GM12878 (cell line): ENCODE results near the gene ARL14EP. TPM values are rescaled to one million over a fixed set of nuclear protein-coding genes. Genes with fewer than 3 reads are reported as not detected.

Source experiments
- ATAC-seq: fragments of 200-7000 bp; cut with Tn5 transposase; 3 replicates; pipeline ENCODE4 v1.9.1; 2020; ENCODE audit warnings: mild to moderate bottlenecking, moderate library complexity
- BruUV-seq: library from RNA; stranded (reverse); fragments of 400-500 nt; replicated peaks from 2 replicates; lab custom pipeline; 2021; lab: Mats Ljungman, UMichigan
- CTCF ChIA-PET: fragments of 300-600 bp; sonication (Branson Sonifier 250); formaldehyde crosslinking; extraction: SDS; loops from one replicate; lab custom pipeline; 2021; ENCODE audit warnings: inconsistent platforms; lab: Yijun Ruan, JAX
- POLR2A ChIA-PET: fragments of 350-600 bp; formaldehyde crosslinking; extraction: SDS; loops from one replicate; lab custom pipeline; 2021; ENCODE audit warnings: inconsistent platforms; lab: Charles Lee
- RAD21 ChIA-PET: fragments of 300-600 bp; sonication (Branson Sonifier 250); formaldehyde crosslinking; loops from one replicate; lab custom pipeline; 2023; ENCODE audit warnings: antibody characterized with exemption; ENCODE audit not compliant: unreplicated experiment; lab: Charles Lee
- SMC1A ChIA-PET: fragments of 300-600 bp; sonication (Branson Sonifier 250); formaldehyde crosslinking; loops from one replicate; lab custom pipeline; 2023; ENCODE audit not compliant: unreplicated experiment, uncharacterized antibody; lab: Charles Lee
- DNase-seq: peaks from one replicate; pipeline ENCODE4 v3.0.0-alpha.2; 2011; ENCODE audit warnings: low read depth, low spot score
- FAIRE-seq: peaks from 3 replicates; lab custom pipeline; 2011; peaks lifted over from hg19 to GRCh38; lab: Jason Lieb, UNC
- H2AFZ ChIP-seq: 2 replicates; pipeline ENCODE4 v1.6.0; 2011; ENCODE audit warnings: low read depth, low read length, control low read depth; ENCODE audit not compliant: control insufficient read depth
- H3K27ac ChIP-seq: 2 replicates; pipeline ENCODE4 v1.5.1; 2011; ENCODE audit warnings: control low read depth; ENCODE audit not compliant: control insufficient read depth, insufficient read depth
- H3K27me3 ChIP-seq, 2 experiments: replicated peaks in 1 of 2; 2 replicates each; pipeline versions ENCODE4 v1.6.0 to v1.6.1; 2011; ENCODE audit warnings: low read length in 1 of 2; ENCODE audit not compliant: control insufficient read depth in 2 of 2, insufficient read depth in 2 of 2
- H3K36me3 ChIP-seq, 2 experiments: 2 replicates each; pipeline ENCODE4 v1.5.1; 2011; ENCODE audit warnings: low read length in 1 of 2; ENCODE audit not compliant: control insufficient read depth in 2 of 2, insufficient read depth in 2 of 2
- H3K4me1 ChIP-seq: 2 replicates; pipeline ENCODE4 v1.6.1; 2011; ENCODE audit warnings: mild to moderate bottlenecking, low read length, moderate library complexity, mixed read lengths; ENCODE audit not compliant: control insufficient read depth, insufficient read depth
- H3K4me2 ChIP-seq: 2 replicates; pipeline ENCODE4 v1.6.0; 2011; ENCODE audit warnings: control low read depth; ENCODE audit not compliant: control insufficient read depth, insufficient read depth
- H3K4me3 ChIP-seq: fragments of 200-600 bp; sonication (generic); 2 replicates; pipeline ENCODE4 v1.5.1; 2016
- H3K79me2 ChIP-seq: 2 replicates; pipeline ENCODE4 v1.6.0; 2011; ENCODE audit warnings: low read length; ENCODE audit not compliant: control insufficient read depth, insufficient read depth
- H3K9ac ChIP-seq: 2 replicates; pipeline ENCODE4 v1.8.0; 2011; ENCODE audit warnings: low read length, control low read depth, mixed read lengths; ENCODE audit not compliant: control insufficient read depth, insufficient read depth
- H3K9me3 ChIP-seq: replicated peaks from 3 replicates; pipeline ENCODE4 v1.5.1; 2011; ENCODE audit warnings: mild to moderate bottlenecking, low read length; ENCODE audit not compliant: control insufficient read depth, insufficient read depth
- H4K20me1 ChIP-seq: 2 replicates; pipeline ENCODE4 v1.6.0; 2011; ENCODE audit not compliant: control insufficient read depth, insufficient read depth
- CTCF ChIP-seq, 3 experiments: IDR thresholded peaks in 2 of 3; conservative IDR thresholded peaks in 1 of 3; 2 replicates each; pipeline ENCODE4 v1.5.1; 2011; ENCODE audit warnings: low read depth in 3 of 3, low read length in 3 of 3, mild to moderate bottlenecking in 3 of 3, control low read depth in 2 of 3, moderate library complexity in 2 of 3, inconsistent platforms in 1 of 3, mixed read lengths in 1 of 3; ENCODE audit not compliant: control insufficient read depth in 2 of 3, insufficient read depth in 1 of 3; ENCODE audit errors: extremely low read depth in 1 of 3
- FOXM1 ChIP-seq: IDR thresholded peaks from 2 replicates; pipeline ENCODE4 v1.6.1; 2012; ENCODE audit warnings: low read depth, mild to moderate bottlenecking, inconsistent platforms, low read length, moderate library complexity
- JUNB ChIP-seq: IDR thresholded peaks from 2 replicates; pipeline ENCODE4 v1.6.1; 2016; ENCODE audit warnings: antibody characterized with exemption, mild to moderate bottlenecking
- RAD21 ChIP-seq: IDR thresholded peaks from 2 replicates; pipeline ENCODE4 v1.6.1; 2011; ENCODE audit warnings: mild to moderate bottlenecking, low read depth, low read length, moderate library complexity; ENCODE audit not compliant: insufficient read depth
- SMC3 ChIP-seq: IDR thresholded peaks from 2 replicates; pipeline ENCODE4 v1.6.1; 2011; ENCODE audit warnings: low read length, improper control_type of control experiment, borderline replicate concordance
- ZNF384 ChIP-seq: IDR thresholded peaks from 2 replicates; pipeline ENCODE4 v1.6.1; 2012; ENCODE audit warnings: low read depth, mild to moderate bottlenecking, low read length, improper control_type of control experiment, borderline replicate concordance
- WGBS: methylation state at CpG from one replicate; pipeline ENCODE4 v1.1.6; 2016; ENCODE audit warnings: low lambda C conversion rate; ENCODE audit not compliant: insufficient replicate concordance, insufficient coverage; ENCODE audit errors: missing lambda C conversion rate; 5-methylcytosine and 5-hydroxymethylcytosine counted together
- in situ Hi-C: fragments of 300-500 bp; cut with MboI; formaldehyde crosslinking; loops from 9 replicates; pipeline ENCODE4 v1.14.3; 2018; ENCODE audit warnings: mixed read lengths
- intact Hi-C: fragments of 100-400 bp; cut with micrococcal nuclease; formaldehyde crosslinking; loops from one replicate; pipeline ENCODE4 v1.14.2; 2022; ENCODE audit not compliant: unreplicated experiment
- polyA plus RNA-seq, 11 experiments: library from polyadenylated mRNA; depleted of rRNA in 4 of 11; unstranded in 6 of 11; stranded (reverse) in 5 of 11; fragments of >200 nt; fragmentation: Nextera tagmentation in 4 of 11; fragmentation: Illumina TruSeq in 1 of 11; extraction: Ambion mirVana in 4 of 11; extraction: Trizol in 1 of 11; gene quantifications; 1 replicate in 1 of 11; 2 replicates in 10 of 11; pipeline versions ENCODE4 v1.2.1 to v1.2.3, GENCODE V29; 2011 to 2016; ENCODE audit warnings: inconsistent platforms in 2 of 11, missing spikeins in 2 of 11, low read depth in 1 of 11
- total RNA-seq, 4 experiments: library from RNA; depleted of rRNA in 3 of 4; stranded (reverse); fragments of >200 nt in 3 of 4; fragmentation: Illumina TruSeq in 1 of 4; extraction: Trizol in 1 of 4; gene quantifications; 2 replicates each; pipeline versions ENCODE4 v1.2.1 to v1.2.3, GENCODE V29; 2013 to 2021
- TF ChIP-seq, protein P1 (sequence below): fragments of 450-650 bp; IDR thresholded peaks from 2 replicates; pipeline ENCODE4 v1.6.1; 2017; ENCODE audit warnings: antibody characterized with exemption, mild to moderate bottlenecking, moderate library complexity

ARL14EP gene
- total and polyA plus RNA-seq, 10 of the 15 experiments (the other 5 are each of a cell fraction or from before 2014, with no cell fraction given), result 18.1 to 59.8 (median 42.8) TPM

DNA sequence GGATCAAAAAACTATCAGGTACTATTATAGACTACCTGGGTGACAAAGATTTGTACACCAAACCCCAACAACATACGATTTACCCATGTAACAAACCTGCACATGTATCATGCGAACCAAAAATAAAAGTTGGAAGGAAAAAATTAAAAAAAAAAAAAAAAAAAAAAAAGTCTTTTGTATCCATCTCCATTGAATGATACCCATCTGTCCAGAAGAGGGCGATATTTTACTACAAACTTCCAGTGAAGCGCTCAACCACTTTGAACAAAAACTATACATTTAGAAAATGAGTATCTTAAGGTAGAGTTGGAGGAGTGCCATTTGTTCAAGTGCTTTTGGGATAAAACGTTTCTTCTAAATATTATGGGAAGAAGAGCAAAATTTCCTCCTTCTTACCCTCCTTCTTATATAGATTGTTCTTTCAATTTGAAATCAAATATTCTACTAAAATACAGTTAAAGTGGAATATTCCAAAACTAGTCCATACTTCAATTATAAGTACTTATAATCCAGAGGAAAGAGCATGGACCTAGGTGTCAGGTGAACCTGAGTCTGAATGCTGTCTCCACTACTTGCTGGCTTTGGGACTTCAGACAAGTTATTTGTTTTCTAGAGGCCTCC, 23.3 kb downstream of the ARL14EP start:
- intact Hi-C loops, result loop anchor here (1.0 to 10.0 kb wide), 3 partner anchors 309 to 571 kb away; no protein-coding TSS in a partner anchor
- TF ChIP-seq, protein P1, sequence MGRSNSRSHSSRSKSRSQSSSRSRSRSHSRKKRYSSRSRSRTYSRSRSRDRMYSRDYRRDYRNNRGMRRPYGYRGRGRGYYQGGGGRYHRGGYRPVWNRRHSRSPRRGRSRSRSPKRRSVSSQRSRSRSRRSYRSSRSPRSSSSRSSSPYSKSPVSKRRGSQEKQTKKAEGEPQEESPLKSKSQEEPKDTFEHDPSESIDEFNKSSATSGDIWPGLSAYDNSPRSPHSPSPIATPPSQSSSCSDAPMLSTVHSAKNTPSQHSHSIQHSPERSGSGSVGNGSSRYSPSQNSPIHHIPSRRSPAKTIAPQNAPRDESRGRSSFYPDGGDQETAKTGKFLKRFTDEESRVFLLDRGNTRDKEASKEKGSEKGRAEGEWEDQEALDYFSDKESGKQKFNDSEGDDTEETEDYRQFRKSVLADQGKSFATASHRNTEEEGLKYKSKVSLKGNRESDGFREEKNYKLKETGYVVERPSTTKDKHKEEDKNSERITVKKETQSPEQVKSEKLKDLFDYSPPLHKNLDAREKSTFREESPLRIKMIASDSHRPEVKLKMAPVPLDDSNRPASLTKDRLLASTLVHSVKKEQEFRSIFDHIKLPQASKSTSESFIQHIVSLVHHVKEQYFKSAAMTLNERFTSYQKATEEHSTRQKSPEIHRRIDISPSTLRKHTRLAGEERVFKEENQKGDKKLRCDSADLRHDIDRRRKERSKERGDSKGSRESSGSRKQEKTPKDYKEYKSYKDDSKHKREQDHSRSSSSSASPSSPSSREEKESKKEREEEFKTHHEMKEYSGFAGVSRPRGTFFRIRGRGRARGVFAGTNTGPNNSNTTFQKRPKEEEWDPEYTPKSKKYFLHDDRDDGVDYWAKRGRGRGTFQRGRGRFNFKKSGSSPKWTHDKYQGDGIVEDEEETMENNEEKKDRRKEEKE, result no peak
- peak; percentile 45 to 52 (median 49); a peak in 5 of 6 replicates for TF ChIP-seq CTCF (IDR thresholded peaks at IDR 0.05 in 2 of 3, conservative IDR thresholded peaks at IDR 0.05 in 1 of 3; ENCODE audit: control insufficient read depth in 2 of 3, extremely low read depth in 1 of 3, insufficient read depth in 1 of 3, low read depth in 3 of 3, low read length in 3 of 3)
- TF ChIP-seq FOXM1, result 0 out of 2 replicates have a peak, but pooled peaks have one; percentile 26
- peak; percentile 80 for TF ChIP-seq RAD21
- no peak for TF ChIP-seq JUNB
- TF ChIP-seq ZNF384, result peak; percentile 96
- TF ChIP-seq SMC3, result peak; percentile 63
- TF ChIP-seq, all 136 proteins: peak for 5
- ChIA-PET CTCF (interaction anchor here (0.7 to 3.3 kb wide), 15 partner anchors 20 to 699 kb away, joined by 3 to 20 read pairs (median 5); partner anchors contain the start of gene ARL14EP), POLR2A (interaction anchor here (3.2 kb wide), 1 partner anchor 21 kb away, joined by 37 read pairs; the partner anchor contains the start of gene ARL14EP), SMC1A (interaction anchor here (0.7 to 3.5 kb wide), 5 partner anchors 29 to 574 kb away, joined by 3 to 31 read pairs (median 6); no protein-coding TSS in a partner anchor), RAD21 (interaction anchor here (1.8 to 3.6 kb wide), 3 partner anchors 22 to 571 kb away, joined by 5 to 38 read pairs (median 16); partner anchors contain the start of gene ARL14EP)
- no peak overlapping the region for H2AFZ ChIP-seq
- no peak overlapping the region for H3K27ac ChIP-seq
- H3K9me3 ChIP-seq, result no peaks in the 10 kb centered on the region
- peaks cover 18% of the 10 kb centered on the region for H3K4me1 ChIP-seq
- in situ Hi-C loops, result loop anchor here (25.0 kb wide), 1 partner anchor 1741 kb away; the partner anchor contains the start of gene RCN1
- FAIRE-seq, result no peak
- no peak overlapping the region for H3K4me3 ChIP-seq
- H3K36me3 ChIP-seq, result no peaks in the 10 kb centered on the region
- no peak overlapping the region for H3K9ac ChIP-seq
- H3K79me2 ChIP-seq, result no peaks in the 10 kb centered on the region
- no peak overlapping the region for H3K4me2 ChIP-seq
- BruUV-seq, result no TSS peak
- 12% methylated on average over 5 of the region's 5 CpGs for WGBS
- H4K20me1 ChIP-seq, result no peaks in the 10 kb centered on the region
- no peak for ATAC-seq
- H3K27me3 ChIP-seq, result no peaks in the 10 kb centered on the region
- DNase-seq, result no peak
